GM21737 (cell line): ENCODE data around the gene PRICKLE2.

ENCODE experiments used
- ATAC-seq: cut with Tn5 transposase; IDR thresholded peaks from one replicate; pipeline ENCODE4 v1.9.1; 2021; ENCODE audit warnings: mild to moderate bottlenecking, moderate library complexity; ENCODE audit not compliant: unreplicated experiment

PRICKLE2 gene

GRCh38 chr3:64190517-64191515, 34.5 kb downstream of the PRICKLE2 start:
- ATAC-seq, result no peak

- ATAC-seq, result no peak
Observed at GRCh38 chr3:64188810-64189560, 36.3 kb downstream of the PRICKLE2 start.

- no peak for ATAC-seq
Observed at GRCh38 chr3:64187065-64187959, 38.0 kb downstream of the PRICKLE2 start.

DNA sequence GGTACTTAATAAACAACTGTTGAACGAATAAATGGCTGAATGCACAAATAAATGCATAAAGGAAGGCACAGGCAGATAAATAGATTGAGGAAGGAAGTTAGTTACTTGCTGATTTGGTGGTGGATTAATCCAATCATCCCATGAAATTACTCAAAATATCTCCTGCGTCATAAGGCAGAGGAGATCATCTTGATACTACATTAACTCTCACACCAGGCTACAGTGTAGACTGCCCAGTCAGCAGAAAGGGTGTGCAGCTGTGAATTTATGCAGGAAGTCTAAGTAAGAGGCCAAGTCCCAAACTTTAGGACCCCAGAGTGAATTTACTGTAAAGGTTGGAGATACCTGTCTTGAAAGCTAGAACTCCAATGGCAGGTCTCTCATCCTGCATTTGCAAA, 38.6 kb downstream of the PRICKLE2 start:
- ATAC-seq, result no peak

DNA sequence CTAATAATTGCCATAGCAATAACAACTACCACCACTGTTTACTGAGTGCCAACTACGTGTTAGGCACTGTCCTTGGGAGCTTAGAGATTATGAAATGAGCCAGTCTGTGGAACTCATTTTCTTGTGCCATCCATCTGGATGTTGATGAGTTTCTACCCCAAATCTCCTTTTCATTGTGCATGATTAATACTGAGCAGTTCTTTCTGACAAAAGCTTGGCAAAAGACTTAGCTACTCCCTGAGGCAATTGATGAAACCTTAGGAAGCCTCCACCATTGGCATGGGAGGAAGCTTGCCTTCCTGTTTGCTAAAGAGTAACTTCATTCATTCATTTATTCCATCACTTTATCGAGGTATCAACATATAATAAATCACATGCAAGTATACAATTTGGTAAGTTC, 39.8 kb downstream of the PRICKLE2 start:
- ATAC-seq, result no peak

DNA sequence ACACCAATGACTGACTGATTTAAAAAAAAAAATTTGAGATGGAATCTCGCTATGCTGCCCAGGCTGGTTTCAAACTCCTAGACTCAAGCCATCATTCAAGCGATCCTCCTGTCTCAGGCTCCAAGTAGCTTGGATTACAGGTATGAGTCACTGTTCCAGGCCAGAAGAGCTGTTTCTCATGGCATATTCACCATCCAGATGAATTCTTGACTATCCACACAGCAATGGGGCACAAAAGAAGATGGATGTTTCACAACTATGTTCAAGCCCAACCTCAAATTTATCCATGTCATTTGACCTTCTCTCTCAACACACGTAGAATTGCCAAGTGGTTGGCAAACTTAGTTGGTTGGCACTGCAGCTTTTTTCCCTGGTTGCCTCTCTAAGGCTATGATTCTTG, 40.6 kb downstream of the PRICKLE2 start:
- ATAC-seq, result no peak

- ATAC-seq, result no peak
Observed at GRCh38 chr3:64179860-64180259, 45.4 kb downstream of the PRICKLE2 start.

- ATAC-seq, result no peak
Observed at GRCh38 chr3:64179249-64179648, 46.0 kb downstream of the PRICKLE2 start.

- ATAC-seq, result no peak
Observed at GRCh38 chr3:64178419-64178818, 46.8 kb downstream of the PRICKLE2 start.

DNA sequence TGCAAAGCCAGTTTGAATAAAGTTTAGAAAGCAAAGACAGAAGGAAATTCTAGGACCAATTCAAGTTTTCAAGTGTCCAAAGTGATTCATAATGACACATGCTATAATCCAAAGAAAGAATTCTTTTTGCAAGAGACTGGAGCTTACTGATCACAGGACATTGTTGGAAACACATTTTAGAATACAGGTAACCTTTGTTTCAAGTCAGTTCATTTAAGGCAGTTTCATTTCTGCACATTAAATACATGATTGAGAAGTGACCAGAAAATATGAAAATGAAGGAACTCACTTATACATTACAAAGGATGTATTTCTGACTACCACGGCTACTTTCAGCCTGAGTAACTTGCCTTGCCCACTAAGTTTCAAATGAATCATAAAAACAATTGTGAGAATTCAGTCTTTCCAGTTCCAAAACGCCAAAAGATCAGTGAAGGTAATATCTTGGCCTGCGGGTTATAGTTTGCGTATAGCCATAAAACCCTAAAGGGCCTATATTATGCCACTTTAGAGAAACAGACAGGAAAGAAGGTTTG, 48.7 kb downstream of the PRICKLE2 start:
- ATAC-seq, result no peak

- ATAC-seq, result no peak
Observed at GRCh38 chr3:64174328-64174727, 50.9 kb downstream of the PRICKLE2 start.

DNA sequence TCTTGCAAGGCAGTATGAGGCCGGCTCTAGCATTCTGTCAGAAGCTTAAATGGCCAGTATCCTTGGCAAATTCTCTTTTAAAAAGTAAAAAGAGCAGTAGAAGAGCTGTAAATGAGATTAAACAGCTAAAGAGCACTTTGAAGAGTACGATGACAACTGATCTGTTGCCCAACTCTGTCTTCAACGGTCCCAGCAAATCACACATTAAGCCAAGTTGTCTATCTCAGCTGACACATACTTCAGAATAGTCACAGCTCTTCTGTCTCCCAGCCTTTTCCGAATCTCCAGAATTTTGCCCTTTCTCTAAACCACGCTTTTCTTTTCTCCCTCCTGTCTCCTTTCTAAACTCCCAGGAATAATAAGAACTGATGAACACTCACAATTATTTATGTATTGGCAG, 51.7 kb downstream of the PRICKLE2 start:
- ATAC-seq, result no peak

- no peak for ATAC-seq
Observed at GRCh38 chr3:64170270-64170669, 55.0 kb downstream of the PRICKLE2 start.

DNA sequence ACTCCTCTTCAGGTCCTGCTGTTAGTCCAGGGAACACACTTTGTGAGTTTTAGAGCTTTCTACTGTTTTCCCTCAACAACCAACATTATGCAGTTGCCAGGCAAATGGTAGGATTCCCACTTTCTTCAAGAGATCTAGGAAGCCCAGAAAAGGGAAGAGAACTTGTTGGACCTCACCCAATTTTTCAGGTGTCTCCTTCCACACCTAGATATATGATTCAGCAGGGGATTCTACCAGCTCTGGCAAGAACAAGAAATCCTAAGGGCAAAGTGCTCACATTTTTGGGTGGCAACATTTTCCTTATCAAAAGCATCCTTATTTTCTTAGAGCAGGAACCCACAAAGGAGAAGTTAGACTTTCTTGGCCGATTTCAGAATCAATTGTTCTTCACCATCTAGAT, 57.4 kb downstream of the PRICKLE2 start:
- no peak for ATAC-seq

- no peak for ATAC-seq
Observed at GRCh38 chr3:64167351-64167750, 57.9 kb downstream of the PRICKLE2 start.

- ATAC-seq, result no peak
Observed at GRCh38 chr3:64166584-64167162, 58.6 kb downstream of the PRICKLE2 start.

GRCh38 chr3:64164349-64164748, 60.9 kb downstream of the PRICKLE2 start:
- ATAC-seq, result no peak

GRCh38 chr3:64163755-64164148, 61.5 kb downstream of the PRICKLE2 start:
- no peak for ATAC-seq

DNA sequence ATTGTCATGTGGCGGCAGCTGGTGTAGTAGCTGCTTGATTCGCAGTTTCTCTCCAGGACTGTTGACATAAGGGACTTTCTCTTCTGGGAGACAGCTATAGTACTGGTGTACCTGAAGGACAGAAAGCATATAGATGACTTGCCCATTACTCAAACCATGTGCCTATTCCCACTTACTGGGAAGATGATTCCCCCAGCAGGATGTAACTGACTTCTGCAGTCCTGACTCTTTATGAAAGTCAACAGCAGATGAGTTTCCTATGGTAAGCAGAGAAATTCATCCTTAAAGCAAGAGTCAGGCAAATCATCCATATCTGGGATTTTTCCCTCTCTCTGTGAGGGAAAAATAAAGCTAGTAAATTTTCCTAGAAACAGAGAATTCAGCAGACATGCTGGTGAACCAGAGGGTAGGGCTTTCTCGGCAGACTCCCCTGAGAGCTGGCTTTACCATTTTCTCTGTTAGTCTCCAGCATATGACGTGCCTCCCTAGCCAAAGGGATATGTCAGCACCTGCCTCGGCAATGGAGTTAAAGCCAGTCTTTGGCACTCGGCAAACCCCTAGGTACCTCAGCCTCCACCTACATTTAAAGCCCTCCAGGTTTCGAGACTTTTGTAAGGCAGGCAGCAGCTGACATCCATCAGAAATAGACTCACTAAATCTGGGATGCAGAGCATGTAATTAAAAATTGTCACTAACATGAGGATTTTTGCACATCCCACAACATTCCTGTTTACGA, 62.1 kb downstream of the PRICKLE2 start:
- no peak for ATAC-seq
